IMR-90 (cell line): ENCODE results near the gene KLLN.

ENCODE experiments used
- BHLHE40 ChIP-seq: fragments of 150-350 bp; IDR thresholded peaks from 2 replicates; pipeline ENCODE4 v1.6.1; 2016; ENCODE audit warnings: mild to moderate bottlenecking, low read depth, low read length
- CEBPB ChIP-seq: IDR thresholded peaks from 2 replicates; pipeline ENCODE4 v1.6.1; 2012; ENCODE audit warnings: low read depth, low read length, improper control_type of control experiment
- CHD1 ChIP-seq: IDR thresholded peaks from 2 replicates; pipeline ENCODE4 v1.6.1; 2012; ENCODE audit warnings: low read depth, low read length, improper control_type of control experiment
- ELK1 ChIP-seq: fragments of 150-350 bp; IDR thresholded peaks from 2 replicates; pipeline ENCODE4 v1.6.1; 2016; ENCODE audit warnings: low read depth, mild to moderate bottlenecking, low read length, moderate library complexity, borderline replicate concordance
- FOS ChIP-seq: fragments of 150-350 bp; IDR thresholded peaks from 2 replicates; pipeline ENCODE4 v1.6.1; 2016; ENCODE audit warnings: low read depth, low read length
- MAFK ChIP-seq: IDR thresholded peaks from 2 replicates; pipeline ENCODE4 v1.6.1; 2012; ENCODE audit warnings: low read depth, low read length, improper control_type of control experiment
- MAZ ChIP-seq: IDR thresholded peaks from 2 replicates; pipeline ENCODE4 v1.6.1; 2012; ENCODE audit warnings: low read depth, mild to moderate bottlenecking, low read length, improper control_type of control experiment, moderate library complexity, borderline replicate concordance
- NFE2L2 ChIP-seq: fragments of 150-350 bp; IDR thresholded peaks from 2 replicates; pipeline ENCODE4 v1.6.1; 2016; ENCODE audit warnings: low read depth, mild to moderate bottlenecking, low read length
- POLR2A ChIP-seq: IDR thresholded peaks from 2 replicates; pipeline ENCODE4 v1.6.1; 2012; ENCODE audit warnings: mild to moderate bottlenecking, low read depth, low read length
- RAD21 ChIP-seq: IDR thresholded peaks from 2 replicates; pipeline ENCODE4 v1.6.1; 2012; ENCODE audit warnings: low read length, improper control_type of control experiment
- RCOR1 ChIP-seq: IDR thresholded peaks from 2 replicates; pipeline ENCODE4 v1.6.1; 2012; ENCODE audit warnings: mild to moderate bottlenecking, low read length, improper control_type of control experiment; ENCODE audit not compliant: insufficient replicate concordance
- RFX5 ChIP-seq: IDR thresholded peaks from 2 replicates; pipeline ENCODE4 v1.8.0; 2012; ENCODE audit warnings: low read depth, mild to moderate bottlenecking, low read length, moderate library complexity
- SMC3 ChIP-seq: fragments of 150-350 bp; IDR thresholded peaks from 2 replicates; pipeline ENCODE4 v1.6.1; 2016; ENCODE audit warnings: low read depth, mild to moderate bottlenecking, antibody characterized with exemption, low read length, moderate library complexity
- TF ChIP-seq, protein P1 (sequence below): conservative IDR thresholded peaks from 2 replicates; pipeline ENCODE4 v1.5.1; 2012; ENCODE audit warnings: mild to moderate bottlenecking, low read depth, low read length, improper control_type of control experiment

GRCh38 chr10:87880336-87880735 is 17.0 kb upstream of the KLLN start:
- TF ChIP-seq RFX5 = no peak
- no peak for TF ChIP-seq RCOR1
- TF ChIP-seq, protein P1, sequence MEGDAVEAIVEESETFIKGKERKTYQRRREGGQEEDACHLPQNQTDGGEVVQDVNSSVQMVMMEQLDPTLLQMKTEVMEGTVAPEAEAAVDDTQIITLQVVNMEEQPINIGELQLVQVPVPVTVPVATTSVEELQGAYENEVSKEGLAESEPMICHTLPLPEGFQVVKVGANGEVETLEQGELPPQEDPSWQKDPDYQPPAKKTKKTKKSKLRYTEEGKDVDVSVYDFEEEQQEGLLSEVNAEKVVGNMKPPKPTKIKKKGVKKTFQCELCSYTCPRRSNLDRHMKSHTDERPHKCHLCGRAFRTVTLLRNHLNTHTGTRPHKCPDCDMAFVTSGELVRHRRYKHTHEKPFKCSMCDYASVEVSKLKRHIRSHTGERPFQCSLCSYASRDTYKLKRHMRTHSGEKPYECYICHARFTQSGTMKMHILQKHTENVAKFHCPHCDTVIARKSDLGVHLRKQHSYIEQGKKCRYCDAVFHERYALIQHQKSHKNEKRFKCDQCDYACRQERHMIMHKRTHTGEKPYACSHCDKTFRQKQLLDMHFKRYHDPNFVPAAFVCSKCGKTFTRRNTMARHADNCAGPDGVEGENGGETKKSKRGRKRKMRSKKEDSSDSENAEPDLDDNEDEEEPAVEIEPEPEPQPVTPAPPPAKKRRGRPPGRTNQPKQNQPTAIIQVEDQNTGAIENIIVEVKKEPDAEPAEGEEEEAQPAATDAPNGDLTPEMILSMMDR = no peak
- no peak for TF ChIP-seq NFE2L2
- no peak for TF ChIP-seq RAD21
- no peak for TF ChIP-seq POLR2A
- no peak for TF ChIP-seq CEBPB
- TF ChIP-seq SMC3 = no peak
- no peak for TF ChIP-seq MAFK
- no peak for TF ChIP-seq CHD1
- no peak for TF ChIP-seq FOS
- TF ChIP-seq MAZ = no peak
- no peak for TF ChIP-seq ELK1
- no peak for TF ChIP-seq BHLHE40
